ENCODE data around the gene BTG4.

DNA sequence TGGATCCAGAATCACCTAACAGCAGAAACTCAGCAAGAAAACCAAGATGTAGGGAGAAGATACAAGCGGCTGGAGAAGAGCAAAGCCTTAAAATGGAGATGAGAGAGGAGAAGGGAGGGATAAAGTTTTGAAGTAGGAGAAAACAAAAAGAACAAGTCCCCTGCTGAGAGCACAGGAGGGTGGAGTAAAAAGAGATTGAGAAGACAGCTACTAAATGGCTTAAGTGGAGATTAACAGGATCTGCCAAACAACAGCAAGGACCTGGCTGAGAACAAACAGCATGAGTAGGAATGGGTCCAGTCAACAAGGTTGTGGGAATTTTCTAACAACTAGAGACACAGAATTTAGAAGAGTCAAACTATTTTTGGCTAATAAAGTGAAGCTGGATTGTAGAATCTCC lies 18.1 kb downstream of the BTG4 start:
- no peak for TF ChIP-seq POLR2A (IDR thresholded peaks at IDR 0.05; ENCODE audit: low read length)
- no peak for TF ChIP-seq GATA1 (IDR thresholded peaks at IDR 0.05; ENCODE audit: low read depth, low read length)

All from erythroblast (primary cell).